Stimulated activated CD4-positive, alpha-beta T cell treated with anti-CD3 and anti-CD28 coated beads, Interleukin-15, amount 100 ng/mL, for 24 hours (primary cell): ENCODE measurements around the gene EDDM13.
"Not testable (repeated sequence)": the region's sequence is repeated elsewhere in the genome, so short reads cannot be mapped to it uniquely, and the experiment has no call there.

Source experiments
- DNase-seq: peaks from one replicate; pipeline ENCODE4 v3.0.0-alpha.2; 2020

The EDDM13 gene

DNA sequence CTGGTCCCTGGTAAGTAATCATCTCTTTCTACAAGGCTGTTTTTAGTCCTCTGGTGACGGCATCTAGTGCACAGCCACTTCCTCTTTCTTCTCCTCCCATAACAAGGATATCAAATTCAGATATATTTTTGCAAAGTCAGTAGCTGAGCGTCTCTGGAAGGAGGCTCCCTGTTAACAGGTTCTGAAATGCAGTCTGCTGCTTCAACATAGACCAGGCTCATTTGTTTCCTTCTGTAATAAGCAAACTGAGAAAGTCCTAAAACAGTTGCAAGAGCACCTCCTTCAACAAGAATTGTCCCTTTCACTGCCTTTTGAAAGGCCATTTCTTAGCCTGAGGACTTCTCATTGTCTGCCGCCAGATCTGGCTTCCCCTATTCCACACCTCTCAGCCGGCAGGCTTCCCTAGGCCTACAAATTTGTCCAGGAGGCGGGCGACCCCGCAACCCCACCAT, 49.5 kb downstream of the EDDM13 start:
- DNase-seq: no peak

DNA sequence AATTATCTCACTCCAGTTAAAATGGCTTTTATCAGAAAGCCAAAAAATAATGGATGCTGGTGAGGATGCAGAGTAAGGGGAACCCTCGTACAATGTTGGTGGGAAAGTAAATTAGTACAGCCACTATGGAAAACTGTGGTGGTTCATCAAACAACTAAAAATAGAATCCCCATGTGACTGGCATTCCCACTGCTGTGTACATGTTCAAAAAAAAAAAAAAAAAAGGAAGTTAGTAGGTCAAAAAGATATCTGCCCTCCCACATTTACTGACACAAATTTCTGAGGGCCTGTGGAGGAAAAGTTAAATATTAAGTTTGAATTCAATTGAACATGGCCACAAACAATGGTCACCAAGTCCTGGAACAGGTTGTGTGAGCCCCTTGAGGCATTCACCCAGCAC, 51.9 kb downstream of the EDDM13 start:
- DNase-seq: no peak

DNA sequence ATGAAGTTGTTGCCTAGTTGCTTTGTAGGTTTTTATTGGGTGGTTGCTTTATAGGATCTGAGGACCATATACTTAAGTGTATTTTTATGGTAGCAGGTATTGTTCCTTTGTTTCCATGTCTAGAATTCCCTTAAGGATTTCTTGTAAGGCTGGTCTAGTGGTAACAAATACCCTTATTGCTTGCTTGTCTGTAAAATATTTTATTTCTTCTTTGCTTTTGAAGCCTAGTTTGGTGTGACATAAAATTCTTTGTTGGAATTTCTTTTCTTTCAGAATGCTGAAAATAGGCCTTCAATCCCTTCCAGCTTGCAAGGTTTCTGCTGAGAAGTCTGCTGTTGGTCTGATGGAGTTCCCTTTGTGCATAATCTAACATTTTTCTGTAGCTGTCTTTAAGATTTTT, 60.1 kb downstream of the EDDM13 start:
- no peak for DNase-seq

DNA sequence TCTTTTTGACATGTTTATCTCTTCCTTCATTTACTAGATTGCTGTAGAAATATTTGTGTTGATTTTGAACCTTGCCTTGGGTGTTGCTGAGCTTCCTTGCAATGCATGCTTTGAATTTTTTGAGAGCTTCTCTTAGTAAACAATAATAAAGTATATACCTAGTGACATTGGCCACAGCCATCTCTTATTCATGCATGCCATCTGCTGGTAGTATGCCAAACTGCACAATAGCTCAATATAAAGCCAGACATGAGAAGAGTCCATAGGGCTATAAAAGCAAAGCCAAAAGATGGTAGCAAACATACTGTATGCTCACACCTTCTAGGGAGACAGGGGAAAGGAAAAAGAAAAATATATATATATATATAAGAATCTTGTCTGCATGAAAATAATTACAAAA, 61.0 kb downstream of the EDDM13 start:
- DNase-seq: peak; percentile 45

DNA sequence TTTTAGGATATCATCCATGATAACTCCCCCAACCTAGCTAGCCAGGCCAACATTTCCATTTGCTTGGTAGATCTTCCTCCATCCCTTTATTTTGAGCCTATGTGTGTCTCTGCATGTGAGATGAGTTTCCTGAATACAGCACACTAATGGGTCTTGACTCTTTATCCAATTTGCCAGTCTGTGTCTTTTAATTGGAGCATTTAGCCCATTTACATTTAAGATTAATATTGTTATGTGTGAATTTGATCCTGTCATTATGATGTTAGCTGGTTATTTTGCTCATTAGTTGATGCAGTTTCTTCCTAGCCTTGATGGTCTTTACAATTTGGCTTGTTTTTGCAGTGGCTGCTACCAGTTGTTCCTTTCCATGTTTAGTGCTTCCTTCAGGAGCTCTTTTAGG, 62.8 kb downstream of the EDDM13 start:
- not testable (repeated sequence) for DNase-seq

DNA sequence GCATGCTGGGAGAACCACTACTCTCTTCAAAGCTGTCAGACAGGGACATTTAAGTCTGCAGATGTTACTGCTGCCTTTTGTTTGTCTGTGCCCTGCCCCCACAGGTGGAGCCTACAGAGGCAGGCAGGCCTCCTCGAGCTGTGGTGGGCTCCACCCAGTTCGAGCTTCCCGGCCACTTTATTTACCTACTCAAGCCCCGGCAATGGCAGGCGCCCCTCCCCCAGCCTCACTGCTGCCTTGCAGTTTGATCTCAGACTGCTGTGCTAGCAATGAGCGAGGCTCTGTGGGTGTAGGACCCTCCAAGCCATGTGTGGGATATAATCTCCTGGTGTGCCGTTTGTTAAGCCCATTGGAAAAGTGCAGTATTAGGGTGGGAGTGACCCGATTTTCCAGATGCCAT, 64.5 kb downstream of the EDDM13 start:
- DNase-seq: not testable (repeated sequence)

DNA sequence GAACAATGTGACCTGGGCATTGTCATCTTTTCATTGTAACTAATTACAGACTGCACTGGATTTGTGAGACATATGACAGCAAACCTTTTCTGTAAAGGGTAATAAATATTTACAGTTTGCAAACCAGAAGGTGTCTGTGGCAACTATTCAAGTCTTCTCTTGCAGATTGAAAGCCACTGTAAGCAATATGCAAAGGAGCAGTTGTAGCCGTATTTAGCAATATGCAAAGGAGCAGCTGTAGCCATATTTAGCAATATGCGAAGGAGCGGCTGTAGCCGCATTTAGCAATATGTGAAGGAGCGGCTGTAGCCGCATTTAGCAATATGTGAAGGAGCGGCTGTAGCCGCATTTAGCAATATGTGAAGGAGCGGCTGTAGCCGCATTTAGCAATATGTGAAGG, 66.5 kb downstream of the EDDM13 start:
- not testable (repeated sequence) for DNase-seq

DNA sequence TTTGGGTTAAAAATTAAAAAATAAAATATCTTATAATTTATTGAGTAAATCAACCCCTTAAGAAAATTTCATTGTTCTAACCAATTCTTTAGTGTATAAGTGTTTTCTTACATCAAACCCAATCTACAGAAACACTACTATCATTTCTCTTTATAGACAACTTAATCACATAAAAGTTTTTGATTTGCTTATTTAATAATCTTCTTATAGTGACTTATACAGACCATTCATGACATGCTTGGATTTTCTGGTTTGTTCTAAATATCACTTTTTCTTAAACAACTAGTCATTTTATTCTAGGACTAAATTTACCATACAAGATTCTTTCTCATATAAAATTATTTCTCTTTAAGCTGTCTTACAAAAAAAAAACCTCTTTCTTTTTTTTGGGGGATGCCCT, 69.4 kb downstream of the EDDM13 start:
- no peak for DNase-seq

DNA sequence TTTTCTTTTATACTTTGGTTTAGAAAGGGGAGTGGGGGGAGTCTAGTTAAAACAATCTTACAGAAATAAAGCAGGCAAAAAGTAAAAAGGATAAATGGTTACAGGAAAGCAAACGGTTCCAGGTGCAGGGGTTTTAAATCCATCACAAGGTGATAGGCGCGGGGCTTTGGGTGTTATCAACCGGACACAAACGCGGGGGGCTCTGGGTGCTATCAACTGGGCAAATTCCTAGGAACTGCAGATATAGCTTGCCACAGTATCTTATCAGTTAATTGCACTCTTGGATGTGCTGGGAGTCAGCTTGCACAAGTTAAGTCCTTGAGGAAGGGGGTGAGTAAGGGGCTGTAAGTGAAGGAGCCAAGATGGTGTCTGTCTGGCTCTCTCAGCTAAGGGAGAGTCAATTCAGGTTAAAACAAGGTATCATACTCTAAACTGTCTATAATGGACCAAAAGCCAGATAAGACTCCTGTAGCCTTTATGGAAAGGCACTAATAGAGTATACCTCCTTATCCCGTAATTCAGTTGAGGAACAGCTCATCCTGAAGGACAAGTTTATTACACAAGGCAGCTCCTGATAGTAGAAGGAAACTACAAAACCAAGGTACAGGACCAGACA, 74.7 kb downstream of the EDDM13 start:
- no peak for DNase-seq

DNA sequence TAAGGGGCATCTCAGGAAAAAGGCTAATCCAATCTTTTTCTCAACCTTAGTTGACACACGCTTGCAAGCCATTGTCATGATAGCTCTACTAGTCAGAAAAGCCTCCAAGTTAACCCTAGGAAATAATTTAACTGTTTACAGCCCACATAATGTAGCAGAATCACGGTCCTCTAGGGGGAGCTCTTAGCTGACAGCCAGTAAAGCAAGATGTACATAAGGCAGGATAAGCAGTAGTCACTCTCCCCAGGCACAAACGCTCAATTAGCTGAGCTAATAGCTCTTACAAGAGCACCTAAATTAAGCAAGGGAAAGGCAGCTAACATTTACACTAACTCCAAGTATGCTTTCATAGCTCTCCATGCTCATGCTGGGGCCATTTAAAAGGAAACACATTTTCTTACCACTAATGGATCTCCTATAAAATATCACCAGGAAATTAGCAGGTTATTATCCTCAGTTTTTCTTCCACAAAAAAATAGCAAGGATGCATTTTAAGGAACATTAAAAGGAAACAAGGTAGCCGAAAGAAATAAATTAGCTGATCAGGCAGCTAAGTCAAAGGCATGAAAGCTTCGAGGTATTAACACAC, 75.8 kb downstream of the EDDM13 start:
- peak; percentile 41 for DNase-seq

DNA sequence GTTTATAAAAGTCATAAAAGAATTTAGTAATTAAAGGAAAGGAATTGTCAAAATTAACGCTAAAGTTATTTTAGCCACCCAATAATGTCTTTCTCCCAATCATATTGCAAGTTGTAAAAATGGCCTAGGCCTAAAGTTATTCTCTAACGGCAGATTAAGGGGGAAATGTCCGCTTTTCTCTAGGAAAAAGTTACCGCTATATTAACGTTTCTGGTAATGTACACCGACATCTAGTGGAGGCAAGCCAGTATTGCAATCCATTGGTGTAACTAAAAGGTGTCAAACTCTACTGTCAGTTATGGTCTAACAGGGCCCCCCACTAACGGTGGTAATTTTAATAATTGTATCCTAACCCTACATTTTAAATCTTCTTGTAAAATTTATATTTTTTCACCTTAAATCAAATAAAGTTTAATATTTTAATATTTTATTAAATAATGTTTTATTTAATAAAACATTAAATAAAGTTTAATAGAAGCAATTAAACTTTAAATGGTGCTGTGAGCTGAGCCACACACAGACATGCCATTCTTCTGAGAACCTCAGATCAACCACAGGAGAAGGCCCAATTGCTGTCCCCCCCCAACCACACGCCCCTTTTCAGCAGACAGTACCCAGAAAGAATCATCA, 78.0 kb downstream of the EDDM13 start:
- peak; percentile 60 for DNase-seq

DNA sequence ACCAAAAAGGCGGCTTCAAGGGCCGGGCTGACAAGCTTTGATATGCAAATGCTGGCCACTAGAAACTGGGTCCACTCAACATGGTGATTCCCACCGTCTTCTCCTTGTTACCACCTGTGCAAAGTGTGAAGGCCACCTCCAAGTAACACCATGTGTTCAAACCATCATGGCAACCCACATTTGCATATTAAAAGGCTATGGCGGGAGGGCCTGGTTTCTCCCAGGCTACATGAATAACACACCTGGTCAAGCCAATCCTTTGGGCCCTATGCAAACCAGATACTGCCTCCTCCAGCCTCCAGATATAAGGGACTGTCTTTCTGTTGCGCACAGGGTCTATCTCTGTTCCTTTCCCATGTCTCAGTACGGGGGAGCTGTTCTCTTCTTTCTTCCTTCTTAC, 78.7 kb downstream of the EDDM13 start:
- DNase-seq: no peak

DNA sequence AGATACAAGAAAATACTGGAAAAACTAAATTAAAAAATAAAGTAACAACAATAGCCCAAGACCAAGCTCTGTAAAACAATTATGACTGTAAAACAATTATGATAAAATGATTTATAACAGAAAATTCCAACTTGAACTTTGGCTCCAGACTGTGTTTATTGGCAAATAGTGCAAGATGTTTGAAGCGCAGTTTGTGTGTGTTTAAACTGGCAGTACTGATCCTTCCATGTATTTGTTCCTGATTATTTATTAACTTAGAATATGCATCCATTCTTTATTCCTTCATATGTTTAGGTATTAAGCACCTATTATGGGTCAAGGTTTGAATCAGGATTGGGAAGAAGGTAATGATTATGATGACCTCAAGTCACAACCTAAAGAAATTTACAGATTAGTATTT, 83.0 kb downstream of the EDDM13 start:
- no peak for DNase-seq

DNA sequence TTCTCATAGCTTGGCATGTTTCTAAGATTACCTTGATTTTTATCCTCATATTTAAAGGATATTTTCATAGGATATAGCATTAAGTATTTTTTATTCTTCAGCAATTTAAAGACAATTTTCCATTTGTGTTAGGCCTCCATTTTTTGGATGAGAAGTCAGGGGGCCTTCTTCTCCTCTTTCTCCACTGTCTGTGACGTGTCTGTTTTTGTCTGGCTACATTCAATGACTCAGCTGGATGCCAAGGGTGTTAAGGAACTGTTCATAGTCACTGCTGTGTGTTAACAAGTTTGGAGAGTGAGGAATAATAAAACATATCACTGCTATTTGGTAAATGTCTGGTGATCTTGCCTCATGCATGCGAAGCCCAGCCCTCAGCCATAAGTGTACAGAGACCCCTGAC, 84.4 kb downstream of the EDDM13 start:
- no peak for DNase-seq
